ENCODE results near the gene ZBTB46.

ZBTB46 gene

GRCh38 chr20:63766695-63767426 is 64.2 kb downstream of the ZBTB46 start:
- no peak for DNase-seq (ENCODE audit: low read depth)

GRCh38 chr20:63765902-63766301 is 65.2 kb downstream of the ZBTB46 start:
- DNase-seq (ENCODE audit: low read depth) = no peak

- no peak for DNase-seq (ENCODE audit: low read depth)
Measured at GRCh38 chr20:63765082-63765873, 65.8 kb downstream of the ZBTB46 start.

- DNase-seq (ENCODE audit: low read depth) = no peak
Measured at GRCh38 chr20:63759377-63759901, 71.6 kb downstream of the ZBTB46 start.

- no peak for DNase-seq (ENCODE audit: low read depth)
Measured at GRCh38 chr20:63758152-63758551, 72.9 kb downstream of the ZBTB46 start.

- no peak for DNase-seq (ENCODE audit: low read depth)
Measured at GRCh38 chr20:63756648-63756991, 74.4 kb downstream of the ZBTB46 start.

GRCh38 chr20:63755933-63756647 is 75.0 kb downstream of the ZBTB46 start:
- no peak for DNase-seq (ENCODE audit: low read depth)

- DNase-seq (ENCODE audit: low read depth) = no peak
Measured at GRCh38 chr20:63754008-63754407, 77.1 kb downstream of the ZBTB46 start.

- no peak for DNase-seq (ENCODE audit: low read depth)
Measured at GRCh38 chr20:63753381-63753780, 77.7 kb downstream of the ZBTB46 start.

GRCh38 chr20:63752411-63753101 is 78.5 kb downstream of the ZBTB46 start:
- no peak for DNase-seq (ENCODE audit: low read depth)

GRCh38 chr20:63751471-63752271 is 79.4 kb downstream of the ZBTB46 start:
- no peak for DNase-seq (ENCODE audit: low read depth)

GRCh38 chr20:63750807-63751470 is 80.1 kb downstream of the ZBTB46 start:
- DNase-seq (ENCODE audit: low read depth) = no peak

GRCh38 chr20:63749597-63750508 is 81.2 kb downstream of the ZBTB46 start:
- DNase-seq (ENCODE audit: low read depth) = no peak

GRCh38 chr20:63748934-63749270 is 82.2 kb downstream of the ZBTB46 start:
- no peak for DNase-seq (ENCODE audit: low read depth)

- no peak for DNase-seq (ENCODE audit: low read depth)
Measured at GRCh38 chr20:63748070-63748933, 82.8 kb downstream of the ZBTB46 start.

- no peak for DNase-seq (ENCODE audit: low read depth)
Measured at GRCh38 chr20:63747622-63748069, 83.4 kb downstream of the ZBTB46 start.

GRCh38 chr20:63746751-63747315 is 84.2 kb downstream of the ZBTB46 start:
- no peak for DNase-seq (ENCODE audit: low read depth)
